ENCODE data around the gene SENP5. TPM values are rescaled to one million over a fixed set of nuclear protein-coding genes. Genes with fewer than 3 reads are reported as not detected.
"Not testable (repeated sequence)": the region's sequence is repeated elsewhere in the genome, so short reads cannot be mapped to it uniquely, and the experiment has no call there.

Gene SENP5
- total RNA-seq, 1 donor from 2014 or later, result 36.2 TPM

DNA sequence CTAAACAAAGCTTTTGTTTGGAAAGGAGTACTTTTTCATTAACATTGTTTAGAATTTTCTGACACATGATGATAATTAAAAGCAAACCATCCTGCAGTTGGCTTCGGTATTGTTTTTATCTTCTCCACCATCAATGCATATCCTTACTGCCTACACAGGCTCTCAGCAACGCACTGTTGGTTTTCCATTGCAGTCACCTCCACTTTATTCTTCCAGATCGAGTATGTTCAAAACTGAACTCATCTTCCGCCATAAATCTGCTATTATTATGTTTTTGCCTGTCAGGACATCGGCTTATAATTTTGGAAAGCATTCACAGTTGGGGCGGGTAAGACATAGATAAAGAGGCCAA lies 589 bp upstream of the SENP5 start:
- no peak for DNase-seq (ENCODE audit: low spot score)
- H3K27me3 Mint-ChIP-seq (ENCODE audit: low read depth), result no peaks in the 10 kb centered on the region
- H3K36me3 Mint-ChIP-seq (ENCODE audit: low read depth), result no peaks in the 10 kb centered on the region
- peaks cover 6% of the 10 kb centered on the region for H3K9me3 Mint-ChIP-seq (ENCODE audit: low read depth)
- TF ChIP-seq, protein P1, sequence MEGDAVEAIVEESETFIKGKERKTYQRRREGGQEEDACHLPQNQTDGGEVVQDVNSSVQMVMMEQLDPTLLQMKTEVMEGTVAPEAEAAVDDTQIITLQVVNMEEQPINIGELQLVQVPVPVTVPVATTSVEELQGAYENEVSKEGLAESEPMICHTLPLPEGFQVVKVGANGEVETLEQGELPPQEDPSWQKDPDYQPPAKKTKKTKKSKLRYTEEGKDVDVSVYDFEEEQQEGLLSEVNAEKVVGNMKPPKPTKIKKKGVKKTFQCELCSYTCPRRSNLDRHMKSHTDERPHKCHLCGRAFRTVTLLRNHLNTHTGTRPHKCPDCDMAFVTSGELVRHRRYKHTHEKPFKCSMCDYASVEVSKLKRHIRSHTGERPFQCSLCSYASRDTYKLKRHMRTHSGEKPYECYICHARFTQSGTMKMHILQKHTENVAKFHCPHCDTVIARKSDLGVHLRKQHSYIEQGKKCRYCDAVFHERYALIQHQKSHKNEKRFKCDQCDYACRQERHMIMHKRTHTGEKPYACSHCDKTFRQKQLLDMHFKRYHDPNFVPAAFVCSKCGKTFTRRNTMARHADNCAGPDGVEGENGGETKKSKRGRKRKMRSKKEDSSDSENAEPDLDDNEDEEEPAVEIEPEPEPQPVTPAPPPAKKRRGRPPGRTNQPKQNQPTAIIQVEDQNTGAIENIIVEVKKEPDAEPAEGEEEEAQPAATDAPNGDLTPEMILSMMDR (IDR thresholded peaks at IDR 0.05), result no peak
- H3K27ac Mint-ChIP-seq (ENCODE audit: unreplicated experiment), result peak overlapping the region; percentile 88
- peak overlapping the region; percentile 75 for H3K4me3 Mint-ChIP-seq (ENCODE audit: unreplicated experiment)
- H3K4me1 Mint-ChIP-seq (ENCODE audit: low read depth), result peaks cover 30% of the 10 kb centered on the region

DNA sequence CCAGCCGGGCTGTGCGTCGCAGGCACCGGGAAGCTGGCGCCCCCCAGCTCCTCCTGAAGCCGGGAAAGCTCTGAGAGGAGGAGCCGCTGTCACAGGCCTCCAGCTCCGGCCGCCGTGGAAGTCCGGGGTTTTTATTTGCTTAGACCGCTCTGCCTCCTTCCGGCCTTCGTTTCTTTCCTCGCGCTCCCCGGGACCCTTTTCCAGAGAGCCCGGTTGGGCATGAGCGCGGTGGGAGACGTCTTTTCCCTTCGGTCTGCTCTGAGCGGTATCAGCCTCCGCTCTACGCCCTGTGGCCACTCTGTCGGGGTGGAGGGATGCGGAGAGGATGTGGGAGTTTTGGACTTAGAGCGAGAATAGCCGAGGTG lies 559 bp downstream of the SENP5 start:
- DNase-seq (ENCODE audit: low spot score), result no peak
- peaks cover 37% of the 10 kb centered on the region for H3K4me1 Mint-ChIP-seq (ENCODE audit: low read depth)

DNA sequence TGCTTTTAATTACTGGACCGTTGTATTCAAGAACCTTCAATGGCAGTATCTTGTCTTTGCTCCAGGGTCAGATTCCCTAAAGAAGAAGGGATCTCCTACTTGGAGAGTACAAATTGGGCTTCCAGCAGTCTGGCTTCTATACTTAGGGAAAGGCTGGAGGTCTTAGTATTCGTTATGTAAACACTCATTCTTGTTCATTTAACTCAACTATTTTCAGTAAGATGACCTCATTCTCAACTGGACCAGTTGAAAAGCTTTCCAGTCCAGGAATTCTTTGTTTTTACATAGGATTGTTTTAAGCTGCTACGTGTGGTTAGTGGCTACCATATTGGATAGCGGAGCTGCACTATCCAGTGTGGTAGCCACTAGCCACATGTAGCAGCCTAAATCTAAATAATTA lies 4.6 kb downstream of the SENP5 start:
- TF ChIP-seq, protein P1 (IDR thresholded peaks at IDR 0.05), result no peak
- no peak for DNase-seq (ENCODE audit: low spot score)
- H3K4me3 Mint-ChIP-seq (ENCODE audit: unreplicated experiment), result no peak overlapping the region
- H3K27me3 Mint-ChIP-seq (ENCODE audit: low read depth), result no peaks in the 10 kb centered on the region
- H3K36me3 Mint-ChIP-seq (ENCODE audit: low read depth), result no peaks in the 10 kb centered on the region
- H3K4me1 Mint-ChIP-seq (ENCODE audit: low read depth), result peaks cover 41% of the 10 kb centered on the region
- no peaks in the 10 kb centered on the region for H3K9me3 Mint-ChIP-seq (ENCODE audit: low read depth)
- peak overlapping the region; percentile 54 for H3K27ac Mint-ChIP-seq (ENCODE audit: unreplicated experiment)

More for the DNA sequence above, 559 bp downstream of the SENP5 start:
- Mint-ChIP-seq H3K27me3 (ENCODE audit: low read depth) (no peaks in the 10 kb centered on the region), H3K36me3 (ENCODE audit: low read depth) (no peaks in the 10 kb centered on the region), H3K27ac (ENCODE audit: unreplicated experiment) (peak overlapping the region; percentile 98), H3K4me3 (ENCODE audit: unreplicated experiment) (peak overlapping the region; percentile 96), H3K9me3 (ENCODE audit: low read depth) (peaks cover 4% of the 10 kb centered on the region)
- TF ChIP-seq, protein P1 (IDR thresholded peaks at IDR 0.05), result peak; percentile 41

DNA sequence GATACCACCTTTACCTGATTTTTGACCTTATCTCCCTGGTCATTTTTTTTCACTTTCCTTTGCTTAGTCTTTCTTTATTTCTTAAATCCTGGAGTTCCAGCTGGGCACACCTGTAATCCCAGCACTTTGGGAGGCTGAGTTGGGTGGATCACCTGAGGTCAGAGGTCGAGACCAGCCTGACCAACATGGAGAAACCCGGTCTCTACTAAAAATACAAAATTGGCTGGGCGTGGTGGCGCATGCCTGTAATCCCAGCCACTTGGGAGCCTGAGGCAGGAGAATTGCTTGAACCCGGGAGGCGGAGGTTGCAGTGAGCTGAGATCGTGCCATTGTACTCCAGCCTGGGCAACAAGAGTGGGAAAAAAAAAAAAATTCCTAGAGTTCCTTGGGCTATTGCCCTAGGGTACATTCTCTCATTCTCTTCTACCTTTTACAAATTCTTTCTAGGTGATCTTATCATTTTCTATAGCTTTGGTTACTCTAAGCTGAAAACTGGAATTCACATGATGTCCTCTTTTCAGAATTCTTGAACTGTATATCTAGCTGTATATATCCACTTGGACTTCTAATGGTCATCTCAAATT lies 6.9 kb downstream of the SENP5 start:
- DNase-seq (ENCODE audit: low spot score); H3K9me3 Mint-ChIP-seq (ENCODE audit: low read depth); H3K4me3 Mint-ChIP-seq (ENCODE audit: unreplicated experiment); H3K27me3 Mint-ChIP-seq (ENCODE audit: low read depth); H3K27ac Mint-ChIP-seq (ENCODE audit: unreplicated experiment); H3K36me3 Mint-ChIP-seq (ENCODE audit: low read depth): not testable (repeated sequence)
- H3K4me1 Mint-ChIP-seq (ENCODE audit: low read depth), result peaks cover 38% of the 10 kb centered on the region

DNA sequence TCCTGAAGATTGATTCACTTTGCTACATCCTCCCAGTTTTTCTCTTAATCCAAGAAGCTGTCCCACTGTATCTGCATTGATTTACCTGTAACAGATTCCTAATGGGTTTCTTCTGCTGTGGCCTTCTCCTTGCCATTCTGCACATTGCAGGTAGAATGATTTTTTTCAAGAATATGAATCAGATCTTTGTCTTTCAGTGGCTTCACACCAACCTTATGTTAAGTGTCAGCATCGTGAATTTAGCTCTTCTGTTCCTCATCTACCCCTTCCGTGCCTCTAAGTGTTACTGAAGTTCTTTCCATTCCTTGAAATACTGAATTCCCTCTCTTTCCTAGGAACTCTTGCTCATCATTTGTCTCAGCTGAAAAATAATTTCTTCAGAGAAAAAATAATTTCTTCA lies 7.5 kb downstream of the SENP5 start:
- Mint-ChIP-seq H3K36me3 (ENCODE audit: low read depth) (no peaks in the 10 kb centered on the region), H3K9me3 (ENCODE audit: low read depth) (no peaks in the 10 kb centered on the region), H3K4me1 (ENCODE audit: low read depth) (peaks cover 32% of the 10 kb centered on the region), H3K4me3 (ENCODE audit: unreplicated experiment) (no peak overlapping the region), H3K27ac (ENCODE audit: unreplicated experiment) (no peak overlapping the region), H3K27me3 (ENCODE audit: low read depth) (no peaks in the 10 kb centered on the region)
- DNase-seq (ENCODE audit: low spot score), result no peak
- TF ChIP-seq, protein P1 (IDR thresholded peaks at IDR 0.05), result no peak

DNA sequence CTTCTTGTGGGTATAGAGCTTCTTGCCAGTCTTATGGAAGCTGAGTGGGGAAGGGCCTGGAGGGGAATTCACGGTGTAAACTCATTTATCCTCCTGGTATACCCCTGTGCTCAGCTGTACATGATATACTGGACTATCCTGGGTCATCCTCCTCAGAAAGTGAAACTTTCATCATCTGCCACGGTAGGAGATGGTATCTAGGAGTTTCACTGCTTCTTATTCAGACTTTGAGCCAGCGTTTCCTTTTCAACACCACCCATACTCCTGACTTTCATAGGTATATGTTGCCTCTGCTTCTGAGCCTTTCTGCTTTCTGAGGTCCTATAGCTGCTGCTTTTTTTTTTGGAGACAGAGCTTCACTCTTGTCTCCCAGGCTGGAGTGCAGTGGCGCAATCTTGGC lies 15.6 kb downstream of the SENP5 start:
- no peaks in the 10 kb centered on the region for H3K9me3 Mint-ChIP-seq (ENCODE audit: low read depth)
- peaks cover 17% of the 10 kb centered on the region for H3K4me1 Mint-ChIP-seq (ENCODE audit: low read depth)
- no peak overlapping the region for H3K4me3 Mint-ChIP-seq (ENCODE audit: unreplicated experiment)
- H3K36me3 Mint-ChIP-seq (ENCODE audit: low read depth), result peaks cover 7% of the 10 kb centered on the region
- TF ChIP-seq, protein P1 (IDR thresholded peaks at IDR 0.05), result no peak
- DNase-seq (ENCODE audit: low spot score), result no peak
- H3K27me3 Mint-ChIP-seq (ENCODE audit: low read depth), result no peaks in the 10 kb centered on the region
- H3K27ac Mint-ChIP-seq (ENCODE audit: unreplicated experiment), result no peak overlapping the region
